Measurements from ENCODE around the gene EGFL7.
A peak's percentile ranks its signal among the peaks of the same experiment; 100 is the strongest.

EGFL7 gene

DNA sequence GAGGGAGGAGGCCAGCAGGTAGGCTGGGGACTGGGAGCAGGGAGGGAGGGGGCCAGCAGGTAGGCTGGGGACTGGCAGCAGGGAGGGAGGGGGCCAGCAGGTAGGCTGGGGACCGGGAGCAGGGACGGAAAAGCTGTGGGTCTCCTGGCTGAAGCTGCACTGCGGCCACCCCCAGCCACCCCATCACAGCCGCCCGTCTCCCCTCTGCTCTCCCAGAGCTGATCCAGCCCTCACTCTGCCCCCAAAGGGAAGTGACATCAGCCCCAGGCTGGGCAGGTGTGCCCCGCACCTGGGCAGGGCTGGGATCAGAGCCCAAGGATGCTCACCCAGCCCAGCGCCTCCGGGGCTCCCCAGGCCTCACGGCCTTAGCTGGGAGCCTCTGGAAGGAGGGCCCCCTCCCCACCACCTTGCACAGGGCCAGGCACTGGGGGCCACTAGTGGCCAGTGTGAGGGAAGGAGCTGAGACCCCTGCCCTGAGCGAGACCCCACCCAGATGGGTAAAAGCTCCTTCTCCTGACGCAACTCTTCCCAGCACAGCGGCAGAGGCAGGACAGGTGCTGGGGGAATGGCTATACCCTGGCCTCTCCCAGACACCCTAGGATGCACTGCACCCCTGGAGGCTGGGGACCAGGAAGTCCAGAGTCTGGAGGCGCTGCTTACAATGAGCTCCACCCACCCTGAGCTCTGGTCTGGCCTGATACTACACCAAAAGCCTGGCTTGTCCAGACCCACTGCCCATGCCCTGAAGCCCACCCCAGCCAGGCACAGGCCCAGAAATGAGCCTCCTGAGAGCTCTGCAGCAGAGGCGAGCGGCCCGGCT is 13.0 kb downstream of the EGFL7 start:
- DNase-seq: no peak

DNA sequence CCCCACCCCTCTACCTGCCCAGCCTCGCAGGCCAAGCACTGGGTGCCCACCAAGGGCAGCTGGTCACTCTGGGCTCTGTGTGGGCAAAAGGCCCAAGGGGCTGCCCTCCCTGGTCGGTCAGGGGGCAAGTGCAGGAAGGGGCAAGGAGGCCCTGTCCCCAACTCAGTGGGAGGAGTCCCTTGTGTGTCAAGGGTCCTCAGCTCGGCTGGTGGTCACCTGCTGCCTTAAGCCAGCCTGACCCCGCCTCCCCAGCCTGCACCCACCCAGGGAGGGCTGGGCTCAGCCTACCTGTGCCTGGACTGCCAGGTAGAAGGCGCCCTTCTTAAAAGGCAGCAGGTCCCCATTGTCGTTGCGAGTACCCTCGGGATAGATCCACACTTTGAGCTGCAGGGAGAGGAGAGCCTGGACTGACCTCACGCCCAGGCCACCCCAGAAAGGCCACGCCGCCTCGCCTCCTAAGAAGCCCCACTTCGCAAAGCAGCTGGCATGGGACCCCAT is 13.6 kb downstream of the EGFL7 start:
- DNase-seq: no peak

- DNase-seq: no peak
Measured at GRCh38 chr9:136676920-136677686, 14.4 kb downstream of the EGFL7 start.

- DNase-seq: no peak
Measured at GRCh38 chr9:136678034-136678433, 15.3 kb downstream of the EGFL7 start.

- DNase-seq: no peak
Measured at GRCh38 chr9:136678624-136679023, 15.9 kb downstream of the EGFL7 start.

GRCh38 chr9:136679431-136679941 is 16.8 kb downstream of the EGFL7 start:
- DNase-seq: no peak

DNA sequence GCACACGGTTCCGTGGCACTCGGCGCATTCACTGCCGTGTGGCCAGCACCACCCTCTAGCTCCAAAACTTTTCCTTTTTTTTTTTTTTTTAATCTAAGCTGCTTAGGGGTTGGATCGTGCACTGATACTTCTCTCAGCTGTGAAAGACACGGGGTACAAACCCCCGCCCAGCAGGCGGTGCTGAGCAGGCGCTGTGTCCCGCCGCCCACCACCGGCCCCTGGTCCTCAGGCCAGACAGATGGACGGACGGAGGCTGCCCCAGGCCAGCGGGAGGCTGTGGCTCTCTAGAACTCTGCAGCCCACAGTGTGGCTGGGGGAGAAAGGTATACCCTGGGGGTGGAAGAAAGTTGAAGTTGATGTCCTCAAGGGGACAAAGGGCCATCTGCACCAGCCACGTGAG is 18.3 kb downstream of the EGFL7 start:
- no peak for DNase-seq

DNA sequence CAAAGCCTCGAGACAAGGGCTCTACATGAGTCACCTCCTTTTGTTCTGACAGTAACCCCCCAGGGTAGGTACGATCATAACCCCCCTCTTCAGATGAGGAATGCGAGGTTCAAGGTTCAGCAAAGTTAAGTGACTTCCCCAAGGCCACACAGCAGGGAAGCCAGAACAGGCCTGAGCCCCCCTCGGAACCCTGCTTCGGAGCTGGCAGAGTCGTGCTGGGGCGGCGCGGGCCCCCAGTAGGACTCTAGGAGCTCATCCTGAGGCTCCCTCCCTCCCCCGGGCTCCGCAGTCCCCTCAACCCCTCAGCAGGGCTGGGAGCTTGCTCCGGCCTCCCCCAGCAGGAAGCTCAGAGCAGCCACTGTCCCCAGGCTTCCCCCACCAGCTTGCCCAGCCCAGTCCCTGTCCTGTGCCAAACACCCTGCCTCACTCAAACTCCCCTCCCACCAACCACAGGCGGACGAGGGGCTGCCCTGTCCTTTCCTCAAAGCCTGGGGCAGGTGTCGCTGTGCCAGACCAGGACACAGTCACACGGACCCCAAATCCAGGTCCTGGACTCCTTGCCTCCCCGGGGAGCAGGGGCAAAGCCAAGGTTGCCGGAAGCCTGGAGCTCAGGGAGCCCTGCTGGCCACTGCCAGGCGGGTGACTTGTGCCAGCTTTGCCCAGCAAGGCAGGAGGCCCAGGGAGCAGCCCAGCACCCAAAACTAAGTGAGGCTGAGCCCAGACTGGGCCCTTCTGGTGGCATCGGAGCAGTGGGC is 19.4 kb downstream of the EGFL7 start:
- no peak for DNase-seq

- DNase-seq: no peak
Measured at GRCh38 chr9:136682710-136683109, 20.0 kb downstream of the EGFL7 start.

GRCh38 chr9:136683173-136683745 is 20.5 kb downstream of the EGFL7 start:
- no peak for DNase-seq

- no peak for DNase-seq
Measured at GRCh38 chr9:136683755-136684154, 21.0 kb downstream of the EGFL7 start.

DNA sequence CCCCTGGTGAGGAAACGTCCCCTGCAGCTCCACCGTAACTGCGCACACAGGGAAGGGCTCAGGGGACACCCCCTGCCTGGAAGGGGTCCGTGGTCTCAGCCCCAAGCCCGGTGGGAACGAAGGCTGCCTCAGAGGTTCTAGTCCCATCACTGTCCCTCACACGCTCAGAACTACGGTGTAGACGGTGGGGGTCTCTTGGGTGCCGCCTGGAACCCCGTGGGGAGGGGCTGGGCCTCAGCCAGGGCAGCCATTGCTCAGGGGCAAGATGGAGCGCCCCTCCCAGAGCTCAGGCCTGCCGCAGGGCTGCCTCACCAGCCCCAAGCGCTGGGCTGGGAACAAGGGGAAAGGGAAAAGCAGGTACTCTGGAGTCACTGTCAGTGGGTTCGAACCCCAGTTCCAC is 21.6 kb downstream of the EGFL7 start:
- DNase-seq: no peak

- no peak for DNase-seq
Measured at GRCh38 chr9:136684799-136685198, 22.1 kb downstream of the EGFL7 start.

DNA sequence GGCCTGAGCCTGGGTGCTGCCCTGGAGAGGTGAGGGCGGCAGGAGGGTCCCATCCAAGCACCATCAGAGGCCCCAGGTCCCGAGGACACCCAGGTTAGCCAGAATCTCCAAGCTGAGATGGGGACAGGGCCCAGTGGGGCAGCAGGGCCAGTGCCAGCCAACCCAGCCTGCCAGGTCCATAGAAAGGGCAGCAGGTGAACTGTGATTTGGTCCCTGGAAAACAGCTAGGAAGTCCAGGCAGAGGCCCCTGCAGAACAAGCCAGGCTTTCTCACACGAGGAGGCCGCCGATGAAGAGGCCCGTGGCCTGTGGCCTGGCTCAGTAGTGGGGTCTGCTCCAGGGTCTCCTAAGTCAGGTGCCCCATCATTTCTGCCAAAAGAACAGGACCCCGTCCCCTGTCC is 22.5 kb downstream of the EGFL7 start:
- no peak for DNase-seq

- DNase-seq: no peak
Measured at GRCh38 chr9:136685790-136686533, 23.2 kb downstream of the EGFL7 start.

DNA sequence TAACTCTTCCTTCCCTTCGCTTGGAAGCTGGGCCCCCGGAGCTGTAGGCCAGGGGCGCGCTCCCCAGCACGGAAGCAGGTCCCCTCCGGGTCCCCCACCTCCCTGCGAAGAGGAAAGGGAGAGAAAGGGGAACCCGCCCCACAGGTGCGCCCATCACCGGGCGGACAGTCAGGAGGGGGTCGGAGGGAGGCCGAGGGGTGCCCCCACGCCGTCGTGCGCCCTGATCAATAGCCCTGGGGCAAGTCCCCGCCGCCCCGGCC is 23.7 kb downstream of the EGFL7 start:
- no peak for DNase-seq

GRCh38 chr9:136686794-136687711 is 24.3 kb downstream of the EGFL7 start, which contains the start of gene AGPAT2:
TSS of gene AGPAT2 (minus strand) at chr9:136687457. CDS start at chr9:136687357, 100 bp downstream.
- DNase-seq: peak; percentile 33

- no peak for DNase-seq
Measured at GRCh38 chr9:136687721-136688223, 25.1 kb downstream of the EGFL7 start.

DNA sequence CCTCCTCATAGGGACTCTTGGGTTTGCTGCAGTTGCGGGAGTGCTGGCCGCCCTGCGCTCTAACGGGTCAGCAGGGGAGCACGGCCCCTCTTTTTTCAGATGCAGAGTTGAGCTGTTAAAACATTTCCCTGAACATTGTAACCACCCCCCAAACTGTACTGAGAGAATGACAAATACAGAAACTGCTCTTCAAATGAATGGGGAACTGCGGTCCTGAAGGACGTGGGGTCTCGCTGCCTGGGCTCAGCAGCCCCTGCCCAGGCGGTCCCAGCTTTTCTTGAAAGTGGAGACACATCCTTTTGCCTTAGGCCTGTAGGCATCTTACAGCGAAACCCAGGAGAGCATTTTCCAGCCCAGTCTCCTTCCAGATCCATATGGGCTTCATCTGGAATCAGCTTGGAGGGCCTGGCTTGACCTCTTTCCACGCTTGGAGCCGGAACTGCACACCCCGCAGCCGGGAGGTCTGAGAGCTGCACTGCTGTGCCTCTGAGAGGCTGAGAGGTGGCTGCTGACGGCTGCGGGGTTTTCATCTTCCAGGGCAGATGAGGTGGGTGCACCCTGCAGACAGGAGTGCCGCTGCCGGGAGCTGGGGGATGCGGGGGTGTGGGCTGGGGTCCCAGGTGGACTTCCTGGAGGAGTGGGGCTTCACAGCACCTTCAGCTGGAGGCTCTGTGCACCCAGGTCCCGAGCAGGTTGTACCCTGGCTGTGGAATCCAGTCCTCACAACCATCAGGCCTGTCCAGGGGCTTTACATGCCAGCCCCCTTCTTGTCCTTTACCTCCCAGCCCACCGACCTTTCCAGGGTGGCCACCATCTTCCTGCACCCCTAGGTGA is 25.8 kb downstream of the EGFL7 start:
- DNase-seq: no peak

GRCh38 chr9:136689108-136689460 is 26.4 kb downstream of the EGFL7 start:
- DNase-seq: no peak

Measured in NCI-H1105 treated with DMSO at 0.1 percent for 48 hours (cell line).